K562 (cell line): ENCODE results near the gene RNU6-9. TPM values are rescaled to one million over a fixed set of nuclear protein-coding genes. Genes with fewer than 3 reads are reported as not detected.
A peak's percentile ranks its signal among the peaks of the same experiment; 100 is the strongest.

Experiments
- MAFK ChIP-seq: IDR thresholded peaks from 2 replicates; pipeline ENCODE4 v1.6.1; 2011; ENCODE audit warnings: low read length, improper control_type of control experiment
- MLLT1 ChIP-seq, 2 experiments: fragments of 450-650 bp; IDR thresholded peaks; 2 replicates each; pipeline ENCODE4 v1.6.1; 2016
- NFXL1 ChIP-seq: fragments of 450-650 bp; formaldehyde crosslinking; IDR thresholded peaks from 2 replicates; pipeline ENCODE4 v1.4.0; 2021; ENCODE audit warnings: mild to moderate bottlenecking
- POLR2B ChIP-seq: fragments of 450-650 bp; IDR thresholded peaks from 2 replicates; pipeline ENCODE4 v1.6.1; 2018; ENCODE audit warnings: low read depth; ENCODE audit not compliant: partially characterized antibody
- RFX1 ChIP-seq: fragments of 450-650 bp; IDR thresholded peaks from 2 replicates; pipeline ENCODE4 v1.6.1; 2016; ENCODE audit warnings: mild to moderate bottlenecking, moderate library complexity
- RHOXF2B ChIP-seq: fragments of 250-450 bp; sonication (Bioruptor Pico); conservative IDR thresholded peaks from 2 replicates; pipeline ENCODE4 v1.5.1; 2021
- TBP ChIP-seq: optimal IDR thresholded peaks from 2 replicates; pipeline ENCODE3; 2011; ENCODE audit warnings: low read depth, low read length, improper control_type of control experiment
- ZBTB40 ChIP-seq, 2 experiments: fragments of 450-650 bp in 1 of 2; sonication (generic) in 1 of 2; formaldehyde crosslinking in 1 of 2; IDR thresholded peaks; 2 replicates each; pipeline versions ENCODE4 v1.7.1 to v1.9.0; 2016 to 2022; ENCODE audit warnings: inconsistent platforms in 1 of 2, mild to moderate bottlenecking in 1 of 2, missing genetic modification reagents in 1 of 2
- ZBTB7A ChIP-seq: IDR thresholded peaks from 2 replicates; pipeline ENCODE4 v1.6.1; 2011; ENCODE audit warnings: low read depth, mild to moderate bottlenecking, low read length, moderate library complexity, borderline replicate concordance; ENCODE audit not compliant: control insufficient read depth
- ZNF282 ChIP-seq: sonication (generic); formaldehyde crosslinking; IDR thresholded peaks from 2 replicates; pipeline ENCODE4 v1.8.1; 2023; ENCODE audit warnings: missing genetic modification reagents
- polyA plus RNA-seq, 8 experiments: library from polyadenylated mRNA; depleted of rRNA in 4 of 8; stranded (reverse) in 5 of 8; unstranded in 3 of 8; fragments of >200 nt; fragmentation: Nextera tagmentation in 2 of 8; fragmentation: Illumina TruSeq in 1 of 8; extraction: Ambion mirVana in 2 of 8; extraction: Trizol in 1 of 8; gene quantifications; 2 replicates each; pipeline versions ENCODE4 v1.2.1 to v1.2.3, GENCODE V29; 2011 to 2014; ENCODE audit warnings: inconsistent platforms in 1 of 8, missing spikeins in 1 of 8
- total RNA-seq, 7 experiments: library from RNA; depleted of rRNA in 6 of 7; stranded (reverse); fragments of >200 nt in 6 of 7; fragmentation: Illumina TruSeq in 2 of 7; extraction: Trizol in 2 of 7; gene quantifications; 2 replicates each; pipeline versions ENCODE4 v1.2.1 to v1.2.3, GENCODE V29; 2011 to 2021; ENCODE audit warnings: low replicate concordance in 1 of 7
- TF ChIP-seq, protein P1 (sequence below): fragments of 450-650 bp; IDR thresholded peaks from 2 replicates; pipeline ENCODE4 v1.6.1; 2014; ENCODE audit warnings: low read depth, mild to moderate bottlenecking, moderate library complexity, borderline replicate concordance
- TF ChIP-seq, protein P2 (sequence below): fragments of 250-450 bp; sonication (Bioruptor Pico); IDR thresholded peaks from 2 replicates; pipeline ENCODE4 v1.8.0; 2021; ENCODE audit warnings: mild to moderate bottlenecking, moderate library complexity

Gene RNU6-9
- total and polyA plus RNA-seq, 9 of the 15 experiments (the other 6 are each of a cell fraction or from before 2014, with no cell fraction given), result not detected

DNA sequence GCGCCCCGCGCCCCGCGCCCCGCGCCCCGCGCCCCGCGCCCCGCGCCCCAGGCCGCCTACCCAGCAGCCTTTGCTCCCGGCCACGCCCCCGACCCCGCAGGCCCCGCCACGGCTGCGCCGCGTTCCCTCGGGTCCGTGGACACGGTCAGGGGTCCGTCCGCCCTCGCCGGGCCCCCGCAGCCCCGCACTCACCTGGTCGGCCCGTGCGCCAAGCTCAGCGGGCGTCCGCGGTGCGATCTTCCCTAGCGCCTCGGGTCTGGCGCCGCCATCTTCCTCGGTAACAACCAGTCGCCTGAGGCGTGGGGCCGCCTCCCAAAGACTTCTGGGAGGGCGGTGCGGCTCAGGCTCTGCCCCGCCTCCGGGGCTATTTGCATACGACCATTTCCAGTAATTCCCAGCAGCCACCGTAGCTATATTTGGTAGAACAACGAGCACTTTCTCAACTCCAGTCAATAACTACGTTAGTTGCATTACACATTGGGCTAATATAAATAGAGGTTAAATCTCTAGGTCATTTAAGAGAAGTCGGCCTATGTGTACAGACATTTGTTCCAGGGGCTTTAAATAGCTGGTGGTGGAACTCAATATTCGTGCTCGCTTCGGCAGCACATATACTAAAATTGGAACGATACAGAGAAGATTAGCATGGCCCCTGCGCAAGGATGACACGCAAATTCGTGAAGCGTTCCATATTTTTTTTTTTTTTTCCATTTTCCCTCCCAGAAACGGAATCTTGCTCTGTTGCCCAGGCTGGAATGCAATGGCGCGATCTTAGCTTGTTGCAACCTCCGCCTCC is at the start of gene RNU6-9, which contains the start of gene MED16 (continued):
- TF ChIP-seq ZBTB40 (IDR thresholded peaks at IDR 0.05) (peak; percentile 90), ZBTB40 (CRISPR knock-in tag; IDR thresholded peaks at IDR 0.05) (no peak), ZNF282 (CRISPR knock-in tag) (no peak), ZBTB7A (peak; percentile 67; the same call in 1 of the 2 replicates), TBP (peak; percentile 98), POLR2B (peak; percentile 27), MAFK (peak; percentile 3; the same call in 1 of the 2 replicates), RFX1 (no peak), MLLT1 (IDR thresholded peaks at IDR 0.05) (peak in 1 of 2 experiments; percentile 66; a peak in 2 of 4 replicates), RHOXF2B (CRISPR knock-in tag) (no peak), NFXL1 (no peak)
- TF ChIP-seq, protein P1, sequence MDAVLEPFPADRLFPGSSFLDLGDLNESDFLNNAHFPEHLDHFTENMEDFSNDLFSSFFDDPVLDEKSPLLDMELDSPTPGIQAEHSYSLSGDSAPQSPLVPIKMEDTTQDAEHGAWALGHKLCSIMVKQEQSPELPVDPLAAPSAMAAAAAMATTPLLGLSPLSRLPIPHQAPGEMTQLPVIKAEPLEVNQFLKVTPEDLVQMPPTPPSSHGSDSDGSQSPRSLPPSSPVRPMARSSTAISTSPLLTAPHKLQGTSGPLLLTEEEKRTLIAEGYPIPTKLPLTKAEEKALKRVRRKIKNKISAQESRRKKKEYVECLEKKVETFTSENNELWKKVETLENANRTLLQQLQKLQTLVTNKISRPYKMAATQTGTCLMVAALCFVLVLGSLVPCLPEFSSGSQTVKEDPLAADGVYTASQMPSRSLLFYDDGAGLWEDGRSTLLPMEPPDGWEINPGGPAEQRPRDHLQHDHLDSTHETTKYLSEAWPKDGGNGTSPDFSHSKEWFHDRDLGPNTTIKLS, result peak; percentile 54; the same call in 1 of the 2 replicates
- TF ChIP-seq, protein P2, sequence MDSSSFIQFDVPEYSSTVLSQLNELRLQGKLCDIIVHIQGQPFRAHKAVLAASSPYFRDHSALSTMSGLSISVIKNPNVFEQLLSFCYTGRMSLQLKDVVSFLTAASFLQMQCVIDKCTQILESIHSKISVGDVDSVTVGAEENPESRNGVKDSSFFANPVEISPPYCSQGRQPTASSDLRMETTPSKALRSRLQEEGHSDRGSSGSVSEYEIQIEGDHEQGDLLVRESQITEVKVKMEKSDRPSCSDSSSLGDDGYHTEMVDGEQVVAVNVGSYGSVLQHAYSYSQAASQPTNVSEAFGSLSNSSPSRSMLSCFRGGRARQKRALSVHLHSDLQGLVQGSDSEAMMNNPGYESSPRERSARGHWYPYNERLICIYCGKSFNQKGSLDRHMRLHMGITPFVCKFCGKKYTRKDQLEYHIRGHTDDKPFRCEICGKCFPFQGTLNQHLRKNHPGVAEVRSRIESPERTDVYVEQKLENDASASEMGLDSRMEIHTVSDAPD (CRISPR knock-in tag), result no peak
